Lower leg skin (tissue), 3 donors: Measurements from ENCODE around the gene WHRN.

Experiments used
- CTCF ChIP-seq, 3 donors: fragments of 450-650 bp; IDR thresholded peaks; one replicate each; pipeline ENCODE4 v1.5.1; 2016; ENCODE audit warnings: antibody characterized with exemption in 3 of 3, mild to moderate bottlenecking in 3 of 3, moderate library complexity in 2 of 3
- POLR2A ChIP-seq, 2 donors: fragments of 450-650 bp; IDR thresholded peaks; one replicate each; pipeline ENCODE4 v1.6.1; 2016 to 2017; ENCODE audit warnings: antibody characterized with exemption in 2 of 2, mild to moderate bottlenecking in 1 of 2, moderate library complexity in 1 of 2

GRCh38 chr9:114428466-114428865 lies 76.8 kb downstream of the WHRN start:
- no peak for TF ChIP-seq CTCF (IDR thresholded peaks at IDR 0.05)
- TF ChIP-seq POLR2A (IDR thresholded peaks at IDR 0.05): no peak
